Ecto neural progenitor cell (in vitro differentiated cells): ENCODE data around the gene ANO3.

Source experiments
- DNase-seq: peaks from one replicate; pipeline ENCODE4 v3.0.0-alpha.2; 2018; ENCODE audit warnings: low spot score

The ANO3 gene

GRCh38 chr11:26712497-26712896 is 380.6 kb downstream of the ANO3 start:
- no peak for DNase-seq
